ENCODE measurements around the gene ANP32B.
"Not testable (repeated sequence)": the region's sequence is repeated elsewhere in the genome, so short reads cannot be mapped to it uniquely, and the experiment has no call there.

Gene ANP32B

DNA sequence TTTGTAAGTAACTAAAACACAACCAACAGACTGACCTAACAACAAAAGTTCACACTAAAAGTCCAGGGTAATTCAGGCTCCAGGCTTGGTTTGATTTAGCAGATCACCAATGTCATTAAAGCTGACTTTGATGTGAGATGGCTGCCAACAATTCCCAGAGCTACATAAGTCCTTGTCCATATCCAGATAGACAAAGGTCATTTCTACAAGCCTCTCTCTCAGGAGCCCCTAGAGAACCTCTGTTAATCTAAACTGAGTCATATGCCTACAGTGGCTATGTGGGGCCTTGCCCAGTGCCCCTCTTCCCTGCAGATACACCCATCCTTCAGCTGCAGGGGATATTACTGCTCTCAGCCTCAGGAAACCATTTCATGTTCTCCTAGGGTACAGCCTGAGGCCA is 18.2 kb upstream of the ANP32B start:
- DNase-seq, result no peak

DNA sequence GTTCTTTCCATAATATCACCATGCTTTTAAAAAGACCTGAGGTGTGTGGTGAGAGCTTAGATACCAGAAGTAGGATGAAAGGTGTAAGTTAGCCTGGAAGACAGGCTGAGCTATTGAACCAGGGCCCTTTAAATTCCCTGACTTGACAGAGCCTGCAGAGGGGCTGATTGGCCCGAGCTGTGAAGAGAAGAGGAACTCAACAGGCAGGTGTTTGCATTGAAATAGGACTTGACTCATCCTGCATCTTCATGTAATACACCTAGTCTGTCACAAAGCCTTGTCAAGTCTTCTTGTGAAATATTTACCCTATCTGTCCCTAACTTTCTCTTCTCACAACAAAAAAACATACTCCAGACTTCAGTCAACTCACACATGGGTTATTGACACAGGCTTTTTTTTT is 16.6 kb upstream of the ANP32B start:
- DNase-seq, result no peak

DNA sequence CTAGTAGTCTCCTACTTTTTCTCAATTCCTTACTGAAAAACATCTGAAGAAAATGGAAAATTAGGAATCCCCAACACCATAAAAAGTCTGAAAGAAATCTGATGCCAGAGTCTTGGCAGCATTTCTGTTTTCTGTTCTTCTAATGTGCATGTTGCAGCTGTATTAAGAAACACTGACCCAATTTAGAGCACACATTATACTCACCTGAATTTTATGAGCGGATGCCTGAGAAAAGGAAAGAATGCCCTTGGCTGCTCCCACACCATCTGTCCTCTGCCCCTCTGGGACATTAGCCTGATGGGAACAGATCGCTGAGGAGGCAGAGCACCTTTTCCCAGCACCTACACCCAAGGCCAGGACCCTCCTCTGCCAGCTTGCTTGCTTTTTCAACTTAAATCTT is 14.1 kb upstream of the ANP32B start:
- DNase-seq, result no peak

DNA sequence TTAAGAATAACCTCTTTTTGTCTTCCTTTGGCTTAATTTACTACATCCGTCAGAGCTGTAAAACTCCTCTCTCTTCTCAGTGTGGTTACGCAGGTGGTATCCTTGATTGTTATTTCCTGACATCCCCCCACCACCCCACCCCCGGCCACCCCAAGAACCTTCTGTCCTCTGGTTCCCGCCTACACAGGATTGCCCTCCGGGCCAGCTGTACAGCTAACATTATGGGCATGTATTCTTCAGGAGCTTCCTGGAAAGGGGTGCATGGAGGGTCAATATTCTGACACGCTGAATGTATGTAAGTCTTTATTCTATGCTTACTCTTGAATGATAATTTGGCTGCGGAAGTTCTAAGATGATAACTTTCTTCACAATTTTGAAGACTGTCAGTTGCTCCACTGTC is 13.0 kb upstream of the ANP32B start:
- peak; percentile 52 for DNase-seq

DNA sequence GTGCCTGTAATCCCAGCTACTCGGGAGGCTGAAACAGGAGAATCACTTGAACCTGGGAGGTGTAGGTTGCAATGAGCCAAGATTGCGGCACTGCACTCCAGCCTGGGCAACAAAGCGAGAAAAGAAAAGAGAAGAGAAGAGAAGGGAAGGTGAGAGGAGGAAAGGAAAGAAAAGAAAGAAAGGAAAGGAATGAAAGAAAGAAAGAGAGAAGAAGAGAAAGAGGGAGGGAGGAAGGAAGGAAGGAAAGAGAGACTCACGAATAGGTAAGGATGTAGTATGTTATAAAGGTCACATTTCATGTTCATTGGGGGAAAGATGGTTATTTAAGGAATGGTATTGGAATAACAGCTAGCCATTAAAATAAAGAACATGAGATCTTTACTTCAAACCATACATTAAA is 10.4 kb upstream of the ANP32B start:
- DNase-seq, result no peak

DNA sequence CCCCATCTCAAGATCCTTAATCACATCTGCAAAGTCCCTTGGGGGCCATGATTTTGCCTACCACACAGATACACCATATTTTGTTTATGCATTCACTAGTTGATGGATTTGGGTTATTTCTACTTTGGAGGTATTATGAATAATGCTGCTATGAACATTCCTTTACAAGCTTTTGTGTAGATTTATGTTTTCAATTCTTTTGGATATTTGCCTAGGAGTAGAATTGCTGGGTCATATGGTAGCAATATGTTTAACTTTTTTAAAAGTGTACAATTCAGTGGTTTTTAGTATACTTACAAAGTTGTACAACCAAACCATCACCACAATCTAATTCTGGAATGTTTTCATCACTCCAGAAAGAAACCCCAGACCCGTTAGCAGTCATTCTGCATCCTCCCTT is 7.8 kb upstream of the ANP32B start:
- no peak for DNase-seq

DNA sequence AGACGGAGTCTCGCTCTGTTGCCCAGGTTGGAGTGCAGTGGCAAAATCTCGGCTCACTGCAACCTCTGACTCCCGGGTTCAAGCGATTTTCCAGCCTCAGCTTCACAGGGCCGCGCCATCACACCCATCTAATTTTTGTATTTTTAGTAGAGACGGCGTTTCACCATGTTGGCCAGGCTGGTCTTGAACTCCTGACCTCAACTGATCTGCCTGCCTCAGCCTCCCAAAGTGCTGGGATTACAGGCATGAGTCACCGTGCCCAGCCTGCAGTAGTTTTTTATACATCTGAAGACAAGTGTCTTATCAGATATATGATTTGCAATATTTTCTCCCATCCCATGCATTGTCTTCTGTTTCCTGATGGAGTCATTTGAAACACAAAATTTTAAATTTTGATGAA is 6.5 kb upstream of the ANP32B start:
- DNase-seq, result not testable (repeated sequence)

- DNase-seq, result no peak
Observed at GRCh38 chr9:97978371-97979130, 4.6 kb upstream of the ANP32B start.

DNA sequence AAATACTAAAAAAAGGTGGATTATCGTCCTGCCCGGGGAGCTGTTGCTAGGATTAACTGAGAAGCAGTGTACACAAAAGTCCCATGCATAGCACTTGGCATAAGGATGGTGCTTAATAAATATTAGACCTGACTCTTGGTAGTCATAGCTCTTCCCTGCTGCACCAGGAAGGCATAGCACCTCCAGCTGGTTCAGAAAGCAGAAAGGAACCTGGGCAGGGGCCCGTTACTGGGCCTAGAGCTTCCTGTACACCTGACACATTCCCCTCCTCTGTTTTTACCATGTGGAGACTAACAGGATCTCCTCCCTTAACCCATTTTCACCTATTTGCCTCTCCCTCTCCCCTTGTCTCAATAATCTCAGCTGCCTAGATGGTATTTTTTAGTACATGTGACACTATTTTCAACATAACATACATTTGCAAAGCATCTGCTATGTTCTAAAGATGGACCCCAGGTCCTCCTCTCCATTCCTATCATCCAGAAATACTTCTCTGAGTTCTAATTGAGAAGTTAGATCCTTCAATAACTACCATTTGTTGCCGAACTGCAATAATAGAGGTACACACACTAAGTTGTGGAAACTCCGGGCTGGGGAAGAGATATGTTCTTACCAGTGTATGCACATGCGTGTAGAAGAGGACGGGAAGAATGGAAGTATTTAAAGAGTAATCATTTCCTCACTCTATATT is 3.2 kb upstream of the ANP32B start:
- no peak for DNase-seq

- DNase-seq, result no peak
Observed at GRCh38 chr9:97980479-97980803, 2.7 kb upstream of the ANP32B start.

GRCh38 chr9:97980918-97981845 is 2.0 kb upstream of the ANP32B start:
- no peak for DNase-seq

DNA sequence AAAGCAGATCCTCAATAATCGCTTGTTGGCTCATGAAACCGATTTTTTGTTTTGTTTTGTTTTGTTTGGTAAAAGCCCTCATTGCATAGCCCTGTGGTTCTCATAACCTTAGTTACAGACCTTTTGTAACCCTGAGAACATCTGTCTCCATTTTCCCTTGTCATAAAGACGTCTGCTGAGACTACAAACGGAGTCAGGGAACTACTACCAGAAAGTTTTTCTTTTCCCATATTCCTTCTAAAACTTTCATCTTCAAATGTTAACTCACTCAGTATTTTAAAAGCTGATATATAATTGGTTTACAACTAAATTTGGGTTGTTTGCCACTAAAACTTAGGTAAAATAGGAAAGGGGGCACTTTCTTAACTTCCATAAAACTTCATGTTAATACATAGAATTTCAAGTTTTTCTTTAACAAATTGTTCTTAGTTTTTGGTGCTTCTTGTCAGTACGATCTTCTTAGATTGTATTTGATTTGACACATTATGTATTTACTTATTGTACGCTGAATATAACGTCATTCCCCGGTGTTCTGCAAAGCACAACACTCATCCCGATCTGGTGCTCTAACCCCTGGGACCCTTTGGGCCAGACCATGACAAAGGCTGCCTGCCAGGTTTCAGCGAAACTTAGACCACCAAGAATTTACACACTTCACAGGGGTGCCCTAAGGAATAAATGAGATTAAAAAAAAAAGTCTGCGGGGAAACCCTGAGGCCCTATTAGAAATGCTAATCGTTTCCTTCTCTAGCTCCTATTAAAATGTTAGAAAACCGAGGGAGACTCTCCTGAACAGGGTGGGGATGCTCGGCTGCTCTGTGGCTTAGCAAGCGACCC is 1.1 kb upstream of the ANP32B start:
- DNase-seq, result no peak

- DNase-seq, result no peak
Observed at GRCh38 chr9:97983589-97984187, 547 bp downstream of the ANP32B start.

DNA sequence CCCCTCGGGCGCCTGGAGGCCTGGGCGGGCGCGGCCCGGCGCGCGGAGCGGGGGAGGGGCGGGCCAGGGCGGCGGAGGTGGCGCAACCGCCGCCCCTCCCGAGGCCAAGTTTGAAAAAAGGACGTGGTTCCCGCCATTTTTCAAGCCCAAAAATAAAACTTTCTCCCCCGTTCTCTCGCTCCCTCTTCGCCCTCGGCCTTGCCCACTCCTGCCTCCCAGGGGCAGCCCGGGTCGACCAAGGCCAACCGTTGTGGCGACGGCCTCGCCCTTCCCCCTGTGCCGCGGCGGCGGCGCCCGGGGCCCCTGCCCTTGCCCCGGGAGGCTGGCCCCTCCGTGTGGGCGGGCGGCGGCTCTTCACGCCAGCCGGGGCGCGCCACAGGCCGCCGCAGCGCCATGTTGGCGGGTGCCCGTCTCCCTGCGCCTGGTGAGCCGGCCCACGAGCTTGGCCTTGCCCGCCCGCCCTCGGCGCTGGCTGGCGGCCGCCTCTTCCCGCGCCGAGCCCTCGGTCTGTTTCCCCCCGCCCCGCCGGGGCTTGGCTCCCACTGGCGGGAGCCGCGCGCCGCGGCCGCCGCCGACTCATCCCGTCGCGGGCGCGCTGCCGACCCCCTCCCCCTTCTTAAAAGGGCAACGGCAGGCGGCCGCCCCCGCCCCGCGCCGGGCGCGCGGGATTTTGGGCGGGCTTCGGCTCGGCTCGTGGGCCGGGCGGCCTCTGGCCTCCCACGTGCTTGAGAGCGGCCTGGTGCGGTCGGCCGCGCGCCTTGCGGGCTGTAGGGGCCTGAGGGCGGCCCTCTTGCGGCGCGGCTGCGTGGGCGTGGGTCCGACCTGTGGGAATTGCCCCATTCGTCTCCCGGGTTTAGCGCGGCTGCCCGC is 1.3 kb downstream of the ANP32B start:
- peak; percentile 38 for DNase-seq

GRCh38 chr9:97985058-97985861 is 2.1 kb downstream of the ANP32B start:
- DNase-seq, result peak; percentile 19

- DNase-seq, result no peak
Observed at GRCh38 chr9:97987487-97987886, 4.3 kb downstream of the ANP32B start.

- DNase-seq, result no peak
Observed at GRCh38 chr9:97990259-97990658, 7.1 kb downstream of the ANP32B start.

DNA sequence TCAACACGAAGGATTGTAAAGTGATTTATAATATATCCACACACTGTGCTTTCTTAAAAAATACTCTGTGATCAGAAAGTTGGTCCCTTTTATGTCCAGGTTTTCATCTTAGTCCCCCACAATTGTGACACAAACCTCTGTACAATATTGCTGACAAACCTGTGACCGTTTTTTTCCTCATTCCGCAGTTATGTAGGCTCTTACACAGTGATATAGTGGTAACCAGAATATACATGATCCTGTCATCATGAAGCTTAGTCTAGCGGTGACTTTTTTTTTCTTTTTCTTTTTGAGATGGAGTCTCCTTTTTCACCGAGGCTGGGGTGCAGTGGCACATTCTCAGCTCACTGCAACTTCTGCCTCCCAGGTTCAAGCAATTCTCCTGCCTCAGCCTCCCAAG is 8.7 kb downstream of the ANP32B start:
- DNase-seq, result no peak

- no peak for DNase-seq
Observed at GRCh38 chr9:97992219-97992618, 9.1 kb downstream of the ANP32B start.

DNA sequence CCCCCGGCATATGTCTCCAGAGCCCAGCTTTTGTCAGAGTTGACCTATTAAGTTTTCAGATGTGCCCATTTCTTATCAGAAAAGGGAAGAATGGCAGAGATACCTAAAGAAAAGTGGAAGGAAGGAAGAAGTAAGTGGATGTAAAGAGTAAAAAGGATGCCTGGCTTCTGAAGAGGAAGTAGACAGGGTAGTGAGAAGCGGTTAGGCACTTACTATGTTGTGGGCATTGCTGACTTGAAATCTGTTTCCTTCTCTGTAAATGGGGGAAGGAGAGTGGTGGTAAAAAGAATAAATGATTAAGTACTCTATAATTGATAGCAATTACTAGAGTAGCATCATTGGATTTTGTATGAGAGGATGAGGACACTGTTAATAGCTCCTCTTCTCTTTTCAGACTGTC is 9.9 kb downstream of the ANP32B start:
- peak; percentile 62 for DNase-seq

Measured in KG1 (cell line).